Hematopoietic multipotent progenitor cell (in vitro differentiated cells): ENCODE results near the gene RFX4. TPM values are rescaled to one million over a fixed set of nuclear protein-coding genes. Genes with fewer than 3 reads are reported as not detected.

Experiments
- DNase-seq, 3 donors: peaks; one replicate each; pipeline ENCODE4 v3.0.0-alpha.2; 2011 to 2015; ENCODE audit warnings: low read depth in 2 of 3, low spot score in 2 of 3
- total RNA-seq: library from RNA; depleted of rRNA; stranded (reverse); fragments of >200 nt; gene quantifications from one replicate; pipeline ENCODE4 v1.2.3, GENCODE V29; 2012

The RFX4 gene
- total RNA-seq, 1 donor, result not detected

GRCh38 chr12:106758349-106759110, 175.7 kb downstream of the RFX4 start:
- no peak for DNase-seq

DNA sequence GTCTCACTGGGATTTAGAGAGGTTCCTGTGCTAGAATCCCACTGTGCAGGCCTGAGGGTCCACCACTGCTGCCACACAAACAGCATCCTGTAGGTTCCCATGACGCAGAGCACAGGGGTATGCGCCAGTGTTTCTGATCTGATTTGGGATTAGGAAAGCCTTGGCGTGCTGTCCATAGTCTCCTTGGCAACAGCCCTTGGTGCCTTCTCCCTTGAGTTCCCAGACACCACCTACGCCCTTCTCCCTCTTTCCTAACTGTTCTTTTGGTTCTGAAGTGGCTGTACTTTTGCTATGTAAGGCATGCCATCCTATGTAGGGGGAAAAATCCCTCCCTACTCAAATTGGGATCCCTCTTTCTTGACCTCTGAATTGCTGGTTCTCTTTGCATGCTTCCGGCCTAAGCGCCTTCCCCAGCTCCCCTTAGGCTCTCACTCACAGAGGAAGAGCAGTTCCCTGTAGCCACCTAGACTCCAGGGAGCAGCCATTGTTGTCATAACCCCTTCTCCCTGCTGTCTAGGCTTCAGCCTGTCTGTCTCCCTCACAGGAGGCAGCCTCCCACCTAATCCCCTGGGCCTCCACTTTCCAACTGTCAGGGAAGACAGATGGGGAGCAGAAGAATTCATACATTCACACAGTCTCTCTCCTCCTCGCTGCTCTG, 176.9 kb downstream of the RFX4 start:
- no peak for DNase-seq

DNA sequence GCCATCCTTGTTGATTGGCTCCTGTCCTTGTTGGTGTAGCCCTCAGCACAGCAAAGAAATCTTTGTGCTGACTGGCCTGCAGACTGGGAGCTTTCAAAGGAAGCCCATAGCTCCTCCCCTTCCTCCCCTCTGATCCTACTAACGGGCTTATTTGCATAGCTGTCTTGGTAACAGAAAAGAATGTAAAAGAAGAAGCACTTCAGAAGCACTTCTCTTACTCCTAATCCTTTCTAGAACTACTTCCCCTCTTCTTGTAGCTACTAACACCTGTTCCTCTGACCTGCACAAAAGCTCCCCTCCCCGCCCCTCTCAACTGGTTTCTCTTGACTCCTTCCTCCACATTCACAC, 177.4 kb downstream of the RFX4 start:
- peak in 2 of 3 donors; percentile 41 to 78 for DNase-seq

GRCh38 chr12:106764220-106764619, 181.4 kb downstream of the RFX4 start:
- DNase-seq, result no peak

DNA sequence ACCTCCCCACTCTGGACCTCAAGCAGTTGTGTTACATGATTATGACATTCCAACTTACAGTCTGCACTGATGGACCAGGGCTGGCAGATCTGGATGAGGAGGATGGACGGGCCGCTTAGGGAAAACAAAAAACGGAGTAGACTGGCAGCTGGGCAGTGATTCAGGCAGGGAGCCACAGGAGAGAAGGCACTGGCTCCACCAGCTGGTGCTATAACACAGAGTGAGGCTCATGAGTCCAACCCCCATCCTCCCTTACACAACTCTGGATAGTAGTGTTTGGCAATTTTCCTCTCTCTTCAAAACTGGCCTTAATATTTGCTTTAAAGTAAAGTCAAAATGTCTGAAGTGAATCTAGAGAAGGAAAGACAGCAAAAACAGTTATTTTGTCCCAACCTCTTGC, 181.9 kb downstream of the RFX4 start:
- DNase-seq, result no peak

DNA sequence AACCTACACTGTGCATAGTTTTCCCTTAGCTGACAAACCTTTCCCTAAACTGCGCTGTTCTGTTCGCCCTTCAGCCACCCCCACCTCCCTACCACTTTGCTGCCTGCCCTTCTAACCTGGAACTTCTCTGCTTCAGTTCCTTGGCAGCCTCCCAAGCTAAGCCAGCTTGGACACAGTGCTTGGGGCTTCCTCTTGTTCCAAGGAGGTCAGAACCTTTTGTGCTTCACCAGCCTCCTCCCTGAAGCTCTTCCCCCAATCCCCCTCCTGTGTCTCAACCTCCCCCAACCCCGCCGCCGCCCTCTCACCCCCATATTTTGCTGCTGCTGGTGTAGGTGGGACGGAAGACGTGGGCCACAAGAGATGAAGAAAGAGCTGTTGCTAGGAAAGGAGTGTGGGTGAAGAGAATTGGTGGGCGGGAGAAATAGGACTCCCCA, 183.6 kb downstream of the RFX4 start:
- no peak for DNase-seq

DNA sequence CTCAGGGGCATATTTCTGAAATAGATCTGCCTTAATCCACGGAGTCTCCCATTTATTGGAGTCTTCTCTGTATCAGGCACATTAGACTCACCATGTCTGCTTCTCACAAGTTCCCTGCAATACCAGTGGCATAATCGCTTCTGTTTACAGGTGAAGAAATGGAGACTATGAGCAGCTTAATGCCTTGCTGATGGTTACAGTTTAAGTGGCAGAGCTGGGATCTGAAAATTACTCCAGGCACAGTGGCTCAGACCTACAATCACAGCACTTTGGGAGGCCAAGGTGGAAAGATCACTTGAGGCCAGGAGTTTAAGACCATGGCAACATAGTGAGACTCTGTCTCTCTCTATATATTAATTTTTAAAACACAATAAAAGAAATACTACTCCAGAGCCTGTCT, 184.4 kb downstream of the RFX4 start:
- no peak for DNase-seq

- DNase-seq, result no peak
Observed at GRCh38 chr12:106767954-106768822, 185.4 kb downstream of the RFX4 start.

GRCh38 chr12:106769078-106769477, 186.3 kb downstream of the RFX4 start:
- no peak for DNase-seq

DNA sequence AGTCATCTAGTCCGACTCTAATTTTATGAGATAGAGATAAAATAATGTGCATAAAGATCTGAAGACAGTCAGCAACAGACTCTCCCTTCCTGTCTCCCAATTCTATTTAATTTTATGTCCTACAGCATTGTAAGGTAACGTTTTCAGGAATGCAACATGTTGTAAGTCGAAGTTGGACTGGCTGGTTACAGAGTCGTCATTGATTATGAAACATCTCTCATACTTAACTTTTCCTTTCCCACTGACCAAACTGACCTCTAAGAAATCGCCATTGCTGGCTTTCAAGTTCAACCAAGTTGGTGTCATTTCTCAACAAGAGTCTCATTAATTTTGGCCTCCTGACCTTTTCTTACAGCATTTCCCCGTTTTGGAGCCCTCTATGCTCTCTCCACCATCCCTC, 186.7 kb downstream of the RFX4 start:
- no peak for DNase-seq

- no peak for DNase-seq
Observed at GRCh38 chr12:106771425-106771824, 188.6 kb downstream of the RFX4 start.

DNA sequence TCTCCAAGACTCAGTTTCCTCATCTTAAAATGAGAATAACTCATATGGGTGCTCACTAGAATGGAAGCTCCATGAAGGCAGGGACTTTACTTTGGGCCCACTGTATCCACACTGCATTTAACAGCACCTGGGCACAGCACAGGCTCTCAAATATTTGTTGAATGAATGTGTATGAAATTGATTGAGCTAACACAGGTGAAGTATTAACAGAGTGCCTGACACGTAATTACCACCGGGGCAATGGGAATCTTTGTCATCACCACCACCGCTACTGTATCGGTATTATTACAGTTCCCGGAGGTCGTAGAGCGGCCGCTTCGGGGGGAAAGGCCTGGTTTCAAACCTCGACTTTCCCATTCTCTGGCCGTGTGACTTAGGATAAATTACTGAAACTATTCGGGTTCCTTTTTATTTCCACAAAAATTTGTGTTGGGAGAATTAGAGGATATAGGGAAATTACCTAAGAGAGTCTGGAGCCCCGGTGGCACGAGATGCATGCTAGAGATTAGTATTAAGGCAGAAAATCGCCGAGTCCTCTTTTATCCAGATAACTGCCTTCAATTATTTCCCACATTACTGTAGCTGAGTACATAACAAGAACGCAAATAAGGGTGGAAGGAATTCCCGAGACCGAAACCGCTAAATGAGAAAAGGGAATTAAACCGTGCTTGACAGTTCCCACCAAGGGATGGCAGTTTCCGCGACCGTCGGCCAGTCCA, 190.6 kb downstream of the RFX4 start:
- DNase-seq, result peak in 1 of 3 donors; percentile 4

GRCh38 chr12:106774005-106774807, 191.4 kb downstream of the RFX4 start, which contains the start of gene RIC8B:
RIC8B (plus strand) TSS chr12:106774682; CDS start chr12:106774746, 64 bp downstream.
- DNase-seq, result peak; percentile 59 to 86 (median 81)

- peak in 1 of 3 donors; percentile 9 for DNase-seq
Observed at GRCh38 chr12:106774808-106775524, 192.2 kb downstream of the RFX4 start.

DNA sequence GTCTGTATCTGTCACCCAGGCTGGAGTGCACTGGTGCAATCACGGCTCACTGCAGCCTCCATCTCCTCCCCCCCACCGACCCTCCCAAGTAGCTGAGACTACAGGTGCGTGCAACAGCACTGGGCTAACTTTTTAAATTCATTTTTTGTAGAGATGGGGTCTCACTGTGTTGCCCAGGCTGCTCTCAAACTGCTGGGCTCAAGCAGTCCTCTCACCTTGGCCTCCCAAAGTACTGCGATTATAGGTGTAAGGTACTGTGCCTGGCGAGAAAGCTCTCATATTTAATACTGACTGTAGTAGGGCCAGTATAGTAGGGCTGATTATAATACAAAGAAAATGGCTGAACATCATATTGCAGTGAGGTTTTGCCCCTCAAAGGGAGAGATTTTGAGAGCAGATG, 194.1 kb downstream of the RFX4 start:
- DNase-seq, result no peak

DNA sequence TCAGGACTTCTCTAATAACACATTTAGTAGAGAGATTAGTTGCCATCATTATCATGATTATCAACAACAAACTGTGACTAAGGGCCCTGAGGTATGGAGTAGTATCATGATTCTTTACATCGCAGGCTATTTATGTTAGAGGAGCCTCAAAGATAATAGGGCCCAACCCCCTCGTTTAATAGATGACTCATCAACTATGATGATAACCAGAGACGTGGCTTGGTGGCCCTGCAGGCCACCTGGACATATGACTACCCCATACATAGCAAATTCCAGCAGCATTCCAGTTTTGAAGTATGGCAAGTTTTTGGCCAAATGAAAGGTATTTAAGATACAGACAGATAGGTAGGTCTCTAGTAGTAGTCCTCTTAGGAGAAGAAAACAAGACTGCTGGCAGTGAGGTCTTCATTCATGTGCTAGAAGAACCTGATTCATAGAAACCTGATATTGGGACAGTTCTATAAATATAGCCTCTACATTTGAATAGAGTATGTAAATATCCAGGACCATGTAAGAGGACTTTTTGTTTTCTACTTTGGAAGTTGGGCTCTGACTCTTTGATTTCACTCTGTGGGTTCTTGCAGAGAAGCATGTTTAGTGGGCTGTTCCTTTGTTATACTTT, 197.3 kb downstream of the RFX4 start:
- DNase-seq, result no peak

DNA sequence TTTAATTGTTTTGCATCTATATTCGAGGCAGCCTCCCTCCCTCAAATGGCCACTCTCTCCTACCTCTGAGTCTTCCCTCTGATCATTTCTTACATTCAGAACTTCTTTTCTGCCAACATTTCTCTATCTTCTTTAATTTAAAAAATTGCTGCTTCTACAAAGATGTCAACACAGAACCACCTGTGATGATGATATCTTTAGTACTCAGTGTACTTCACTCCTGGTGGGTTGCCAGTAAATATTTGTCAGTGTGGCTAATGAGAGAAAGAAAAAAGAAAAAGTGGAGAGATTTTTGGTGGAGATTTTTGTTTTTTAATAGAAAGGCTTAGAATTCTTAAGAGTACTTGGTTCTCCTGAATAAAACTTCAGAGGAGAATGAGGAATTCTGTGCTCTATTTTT, 199.8 kb downstream of the RFX4 start:
- no peak for DNase-seq

- no peak for DNase-seq
Observed at GRCh38 chr12:106783515-106783914, 200.7 kb downstream of the RFX4 start.

DNA sequence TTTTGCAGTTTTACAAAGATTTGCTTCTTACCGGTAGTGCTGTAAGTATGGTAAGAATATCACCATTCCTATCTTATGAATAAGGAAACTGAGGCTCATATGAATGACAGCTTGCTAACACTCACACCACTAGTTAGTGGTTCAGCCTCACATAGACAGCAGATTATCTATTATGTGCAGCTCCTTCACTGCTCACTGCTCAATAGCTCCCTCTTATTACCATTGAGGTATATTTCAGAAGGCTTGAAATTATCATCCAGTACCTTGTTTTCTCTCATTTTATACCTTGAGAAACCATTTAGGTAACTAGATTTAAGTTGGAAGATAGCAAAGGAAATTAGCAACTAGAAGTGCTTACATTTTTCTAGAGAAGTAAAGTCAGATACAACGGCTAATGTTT, 207.2 kb downstream of the RFX4 start:
- no peak for DNase-seq
